ENCODE measurements around the gene FUT2.

Gene FUT2

DNA sequence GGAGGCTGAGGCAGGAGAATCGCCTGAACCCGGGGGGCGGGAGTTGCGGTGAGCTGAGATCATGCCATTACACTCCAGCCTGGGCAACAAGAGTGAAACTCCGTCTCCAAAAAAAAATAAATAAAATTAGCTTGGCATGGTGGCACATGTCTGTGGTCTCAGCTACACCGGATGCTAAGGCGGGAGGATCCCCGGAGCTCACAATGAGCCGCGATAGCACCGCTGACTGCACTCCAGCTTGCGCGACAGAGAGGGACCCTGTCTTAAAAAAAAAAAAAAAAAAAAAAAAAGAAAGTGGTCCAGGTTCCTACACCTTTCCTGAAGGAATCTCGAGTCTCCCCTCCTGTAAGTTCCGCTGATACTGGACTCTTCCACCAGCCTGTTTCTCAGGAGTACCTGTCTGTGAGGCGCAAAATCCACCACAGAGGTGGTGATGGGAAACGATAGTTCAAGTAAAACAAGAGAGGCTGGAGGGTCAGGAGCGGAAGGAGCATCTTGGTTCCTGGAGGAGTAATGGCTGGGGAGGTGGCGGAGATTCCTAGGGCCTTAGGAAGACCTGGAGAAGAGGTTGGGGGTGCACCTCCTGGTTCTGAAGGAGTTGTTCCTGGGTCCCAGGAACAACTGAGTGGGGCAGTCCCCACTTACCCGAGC, 56.2 kb downstream of the FUT2 start:
- no peak for DNase-seq (ENCODE audit: low read depth)

DNA sequence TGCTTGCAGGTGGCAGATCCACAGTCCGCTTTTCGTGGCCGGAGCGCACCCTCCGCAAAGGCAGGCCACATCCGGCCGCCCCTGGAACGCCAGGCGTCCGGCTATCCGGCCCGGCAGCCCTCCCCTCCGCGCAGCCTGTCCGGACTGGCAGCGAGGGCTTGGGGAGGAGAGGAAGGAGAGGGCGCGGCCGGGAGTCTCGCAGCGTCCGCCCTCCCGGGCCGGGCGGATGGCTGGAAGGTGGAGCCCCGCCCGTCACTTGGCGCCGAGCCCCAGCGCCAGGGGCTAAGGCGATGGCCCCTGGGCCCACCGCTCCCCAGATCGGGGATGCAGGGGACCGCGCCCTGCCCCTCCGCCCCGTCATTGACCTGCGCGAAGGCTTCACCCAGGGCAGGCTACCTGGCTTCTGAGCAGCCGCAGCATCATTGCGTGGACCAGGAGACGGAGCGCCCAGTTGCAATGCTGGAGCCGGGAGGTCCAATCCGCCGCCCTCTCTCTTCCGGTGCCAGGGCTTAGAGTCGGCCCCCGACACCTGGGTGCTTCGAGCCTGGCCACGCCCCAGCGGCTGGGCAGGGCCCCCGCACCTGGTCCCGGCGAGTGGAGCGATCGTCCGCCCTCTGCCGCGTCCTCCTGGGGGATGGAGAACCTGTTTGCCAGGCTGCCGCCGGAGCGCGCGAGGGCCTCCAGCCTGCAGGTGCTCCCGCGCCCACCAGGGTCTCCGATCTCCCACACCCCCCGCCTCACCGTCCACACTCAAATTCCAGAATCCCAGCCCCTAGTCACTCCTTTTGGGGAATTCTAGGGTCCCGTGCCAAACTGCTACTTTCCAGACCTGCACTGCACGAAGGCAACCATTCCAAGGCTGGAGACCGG, 57.0 kb downstream of the FUT2 start, which contains the start of gene FUT1:
Gene FUT1 (minus strand): TSS at position 146 of the 870 bp plus-strand sequence. CDS start 1,360 bp downstream, outside the sequence.
- DNase-seq (ENCODE audit: low read depth): peak; percentile 67

DNA sequence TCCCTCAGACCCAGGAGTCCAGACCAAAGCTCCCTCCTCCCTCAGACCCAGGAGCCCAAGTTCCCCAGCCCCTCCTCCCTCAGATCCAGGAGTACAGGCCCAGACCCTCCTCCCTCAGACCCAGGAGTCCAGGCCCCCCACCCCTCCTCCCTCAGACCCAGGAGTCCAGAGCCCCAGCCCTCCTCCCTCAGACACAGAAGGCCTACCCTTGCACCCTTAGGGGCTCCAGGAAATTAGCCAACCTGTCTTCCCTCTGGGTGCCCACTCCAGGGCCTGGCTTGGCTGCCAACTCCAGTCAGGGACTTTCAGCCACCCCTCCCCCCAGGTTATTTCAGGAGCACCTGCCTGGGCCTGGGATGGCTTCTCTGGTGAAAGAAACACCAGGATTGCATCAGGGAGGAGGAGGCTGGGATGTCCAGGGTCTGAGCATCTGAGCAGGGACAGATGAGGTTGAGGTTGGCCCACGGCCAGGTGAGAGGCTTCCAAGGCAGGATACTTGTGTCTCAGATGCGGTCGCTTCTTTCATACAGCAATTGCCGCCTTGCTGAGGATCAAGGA, 59.4 kb downstream of the FUT2 start, which contains the start of gene FGF21:
Gene FGF21 (plus strand): TSS at position 441 of the 558 bp plus-strand sequence. CDS start 713 bp downstream, outside the sequence.
- DNase-seq (ENCODE audit: low read depth): no peak

All from ELR (cell line).